MV-4-11 (cell line): ENCODE measurements around the gene HLA-DQA2.
A peak's percentile ranks its signal among the peaks of the same experiment; 100 is the strongest.
"Not testable (repeated sequence)": the region's sequence is repeated elsewhere in the genome, so short reads cannot be mapped to it uniquely, and the experiment has no call there.

Experiments
- DNase-seq: peaks from one replicate; lab custom pipeline; 2025; lab: John Stamatoyannopoulos, UW

The HLA-DQA2 gene

GRCh38 chr6:32741031-32741960, at the start of gene HLA-DQA2:
Gene HLA-DQA2 (plus strand): TSS chr6:32741391. CDS start chr6:32741444, 53 bp downstream.
- no peak for DNase-seq

- DNase-seq, result peak; percentile 44
Observed at GRCh38 chr6:32692019-32692418, 49.2 kb upstream of the HLA-DQA2 start.

GRCh38 chr6:32697031-32697430, 44.2 kb upstream of the HLA-DQA2 start:
- DNase-seq, result peak; percentile 26

- DNase-seq, result peak; percentile 38
Observed at GRCh38 chr6:32700391-32701040, 40.7 kb upstream of the HLA-DQA2 start.

DNA sequence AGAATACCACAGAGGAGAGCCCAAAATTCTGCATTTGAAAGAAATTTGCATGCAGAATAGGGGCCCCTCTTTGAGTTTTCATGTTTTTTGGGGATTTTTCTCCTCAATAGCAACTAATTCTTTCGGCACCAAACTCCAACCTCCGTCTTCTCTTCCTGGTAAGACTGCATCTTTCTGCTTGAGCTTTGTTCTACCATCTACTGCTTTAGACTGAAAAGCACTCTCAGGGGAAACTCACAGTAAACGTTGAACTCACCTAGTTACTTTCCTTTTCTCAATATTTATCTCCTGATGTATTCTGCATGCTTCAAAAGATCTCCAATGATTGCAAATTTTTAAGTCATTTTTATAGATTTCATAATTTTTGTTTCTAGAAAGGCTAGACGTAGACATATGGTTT, 37.8 kb upstream of the HLA-DQA2 start:
- no peak for DNase-seq

DNA sequence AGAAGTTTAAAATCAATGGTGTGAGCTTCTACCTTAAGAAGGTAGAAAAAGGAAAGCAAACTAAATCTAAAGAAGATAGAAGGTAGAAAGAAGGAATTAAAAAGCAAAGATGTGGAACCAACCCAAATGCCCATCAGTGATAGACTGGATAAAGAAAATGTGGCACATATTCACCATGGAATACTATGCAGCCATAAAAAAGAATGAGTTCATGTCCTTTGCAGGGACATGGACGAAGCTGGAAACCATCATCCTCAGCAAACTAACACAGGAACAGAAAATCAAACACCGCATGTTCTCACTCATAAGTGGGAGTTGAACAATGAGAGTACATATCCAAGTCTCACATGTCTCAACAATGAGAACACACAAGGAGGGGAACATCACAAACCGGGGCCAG, 36.0 kb upstream of the HLA-DQA2 start:
- not testable (repeated sequence) for DNase-seq

GRCh38 chr6:32709625-32710024, 31.6 kb upstream of the HLA-DQA2 start:
- DNase-seq, result no peak

DNA sequence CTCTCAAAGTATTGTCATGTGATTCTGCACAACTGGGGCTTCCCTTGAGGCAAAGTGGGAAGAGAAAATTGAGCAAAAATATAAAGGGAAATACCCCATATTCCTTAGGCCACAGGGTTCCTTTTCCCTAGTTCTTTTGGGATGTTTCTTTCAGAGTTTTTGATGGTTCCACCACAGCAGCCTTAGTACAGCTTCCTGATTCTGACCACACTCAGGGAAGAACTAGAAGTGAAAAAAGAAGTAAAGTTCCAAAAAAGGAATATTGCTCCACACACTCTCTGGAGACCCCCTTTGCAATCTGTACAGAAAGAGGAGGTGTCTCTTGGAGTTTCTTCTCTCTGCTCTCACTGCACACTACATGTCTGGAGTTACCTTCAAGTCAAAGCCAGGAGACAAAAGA, 27.9 kb upstream of the HLA-DQA2 start:
- DNase-seq, result peak; percentile 38

DNA sequence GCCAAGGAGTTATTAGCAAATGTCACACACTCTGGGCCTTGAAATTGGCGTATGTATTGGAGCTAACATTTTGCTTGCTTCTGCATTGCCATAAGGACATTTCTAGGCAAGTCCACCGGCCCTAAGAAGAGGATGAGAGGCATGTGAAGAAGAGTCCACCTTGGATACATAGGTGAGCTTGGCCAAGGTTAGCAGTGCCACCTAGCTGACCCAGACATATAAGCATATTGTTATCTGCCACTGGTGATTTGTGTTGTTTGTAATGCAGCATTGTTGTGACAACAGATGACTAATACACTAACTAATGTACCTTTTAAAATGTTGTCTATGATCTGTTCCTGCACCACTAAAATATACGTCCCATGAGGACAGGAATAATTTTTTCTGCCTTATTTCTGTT, 24.8 kb upstream of the HLA-DQA2 start:
- DNase-seq, result no peak

DNA sequence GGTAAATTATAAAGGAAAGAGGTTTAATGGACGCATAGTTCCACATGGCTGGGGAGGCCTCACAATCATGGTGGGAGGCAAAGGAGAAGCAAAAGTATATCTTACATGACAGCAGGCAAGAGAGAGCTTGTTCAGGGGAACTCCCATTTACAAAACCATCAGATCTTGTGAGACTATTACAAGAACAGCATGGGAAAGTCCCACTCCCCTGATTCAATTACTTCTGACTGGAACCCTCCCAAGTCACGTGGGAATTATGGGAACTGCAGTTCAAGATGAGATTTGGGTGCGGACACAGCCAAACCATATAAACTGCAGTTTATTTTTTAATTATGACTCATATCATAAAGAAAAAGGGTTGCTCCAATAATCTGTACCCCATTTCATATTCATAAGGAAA, 22.3 kb upstream of the HLA-DQA2 start:
- no peak for DNase-seq

GRCh38 chr6:32738126-32738525, 3.1 kb upstream of the HLA-DQA2 start:
- no peak for DNase-seq

DNA sequence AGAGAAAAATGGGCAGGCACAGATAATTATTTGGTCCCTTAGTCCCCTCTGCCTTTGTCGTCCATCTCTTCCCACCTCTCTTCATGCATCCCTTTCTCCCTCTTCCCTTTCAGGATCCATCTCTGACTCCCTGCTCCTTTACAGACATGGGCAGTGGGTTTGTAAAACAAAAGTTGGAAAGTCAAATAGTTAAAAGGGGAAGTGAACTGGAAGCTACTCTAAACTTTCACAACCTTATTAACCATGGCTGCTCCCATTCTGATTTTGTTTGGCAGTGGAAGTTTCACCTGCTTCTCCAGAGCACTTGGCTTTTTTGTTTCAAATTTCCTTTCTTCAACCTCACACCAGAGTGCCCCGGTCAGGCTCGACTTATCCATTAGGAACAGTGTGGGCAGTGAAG, 1.2 kb downstream of the HLA-DQA2 start:
- no peak for DNase-seq

DNA sequence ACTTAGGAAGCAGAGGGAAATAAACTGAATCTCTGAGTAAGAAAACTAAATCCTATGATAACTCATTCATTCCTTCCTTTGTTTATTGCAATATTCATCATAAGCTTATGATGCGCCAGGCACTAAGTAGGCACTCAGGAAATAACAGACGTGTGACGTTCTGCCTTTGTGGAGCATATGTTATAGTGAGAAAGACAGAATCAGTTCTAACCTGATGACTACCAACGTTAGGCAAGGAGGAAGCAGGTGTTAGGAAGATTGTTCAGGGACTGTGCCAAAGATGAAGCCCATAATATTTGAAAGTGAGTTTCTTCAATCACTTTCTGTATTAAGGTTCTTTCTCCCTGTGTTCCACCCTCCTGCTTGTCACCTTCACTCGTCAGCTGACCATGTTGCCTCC, 3.6 kb downstream of the HLA-DQA2 start:
- no peak for DNase-seq

DNA sequence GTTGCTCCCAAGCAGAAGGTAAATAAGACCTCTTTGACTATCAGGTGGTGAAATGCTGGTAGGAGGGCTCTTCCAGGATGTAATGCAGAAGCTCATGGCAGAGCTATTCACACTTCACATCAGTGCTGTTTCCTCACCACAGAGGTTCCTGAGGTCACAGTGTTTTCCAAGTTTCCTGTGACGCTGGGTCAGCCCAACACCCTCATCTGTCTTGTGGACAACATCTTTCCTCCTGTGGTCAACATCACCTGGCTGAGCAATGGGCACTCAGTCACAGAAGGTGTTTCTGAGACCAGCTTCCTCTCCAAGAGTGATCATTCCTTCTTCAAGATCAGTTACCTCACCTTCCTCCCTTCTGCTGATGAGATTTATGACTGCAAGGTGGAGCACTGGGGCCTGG, 4.5 kb downstream of the HLA-DQA2 start:
- DNase-seq, result not testable (repeated sequence)

- no peak for DNase-seq
Observed at GRCh38 chr6:32752580-32752979, 11.4 kb downstream of the HLA-DQA2 start.

GRCh38 chr6:32759669-32760068, 18.5 kb downstream of the HLA-DQA2 start:
- DNase-seq, result no peak

- DNase-seq, result no peak
Observed at GRCh38 chr6:32761072-32761471, 19.9 kb downstream of the HLA-DQA2 start.

DNA sequence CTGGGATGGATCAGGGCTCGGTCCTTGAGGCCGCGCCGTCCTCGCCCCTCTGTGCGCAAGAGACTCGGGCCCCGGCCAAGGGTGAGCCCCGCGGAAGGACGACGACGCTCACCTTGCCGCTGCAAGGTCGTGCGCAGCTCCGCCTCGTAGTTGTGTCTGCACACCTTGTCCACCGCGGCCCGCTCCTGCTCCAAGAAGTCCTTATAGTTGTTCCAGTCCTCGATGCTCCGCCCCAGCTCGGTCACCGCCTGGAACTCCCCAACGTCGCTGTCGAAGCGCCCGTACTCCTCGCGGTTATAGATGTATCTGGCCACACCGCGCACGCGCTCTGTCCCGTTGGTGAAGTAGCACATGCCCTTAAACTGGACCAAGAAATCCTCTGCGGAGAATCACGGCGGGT, 20.4 kb downstream of the HLA-DQA2 start:
- no peak for DNase-seq

DNA sequence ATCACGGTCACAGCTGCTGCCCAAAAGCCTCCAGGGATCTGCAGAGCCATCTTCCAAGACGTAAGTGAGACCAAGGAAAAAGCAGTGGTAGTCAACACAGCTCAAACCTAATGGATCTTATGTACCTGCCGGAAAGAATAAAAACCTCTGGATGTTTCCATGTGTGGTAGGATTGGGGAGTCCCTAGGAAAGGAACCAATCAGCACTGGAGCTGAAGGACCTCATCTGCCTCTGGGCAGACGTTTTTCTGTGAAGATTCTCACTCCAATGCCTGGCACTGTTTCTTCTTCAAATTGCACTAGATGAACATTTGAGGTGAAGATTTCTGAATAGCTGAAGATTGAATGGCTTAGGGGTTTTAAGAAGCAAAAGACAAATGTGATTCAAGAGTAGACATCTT, 22.2 kb downstream of the HLA-DQA2 start, which contains the start of gene HLA-DQB2:
Gene HLA-DQB2 (minus strand): TSS at position 112 of the 400 bp plus-strand sequence. CDS start 62 bp downstream, at position 50.
- no peak for DNase-seq

DNA sequence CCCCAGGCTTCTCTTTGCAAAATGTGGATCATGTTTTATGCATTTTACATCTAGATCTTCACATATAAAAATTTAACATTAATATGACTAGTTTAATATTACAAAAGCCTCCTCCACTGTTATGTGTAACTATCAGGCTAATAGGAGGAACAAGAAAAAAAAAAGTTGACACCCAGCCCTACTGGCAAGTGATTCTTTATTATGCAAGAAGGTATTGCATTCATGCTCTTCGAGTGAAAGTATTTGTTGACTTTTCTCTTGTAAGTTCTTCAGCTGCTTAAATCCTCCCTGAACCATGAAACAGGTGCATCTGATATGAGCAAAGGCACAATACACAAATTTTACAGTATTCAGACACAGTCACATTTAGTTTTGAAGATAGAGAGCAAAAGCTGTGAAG, 22.9 kb downstream of the HLA-DQA2 start:
- DNase-seq, result no peak

GRCh38 chr6:32772656-32773055, 31.5 kb downstream of the HLA-DQA2 start:
- no peak for DNase-seq

DNA sequence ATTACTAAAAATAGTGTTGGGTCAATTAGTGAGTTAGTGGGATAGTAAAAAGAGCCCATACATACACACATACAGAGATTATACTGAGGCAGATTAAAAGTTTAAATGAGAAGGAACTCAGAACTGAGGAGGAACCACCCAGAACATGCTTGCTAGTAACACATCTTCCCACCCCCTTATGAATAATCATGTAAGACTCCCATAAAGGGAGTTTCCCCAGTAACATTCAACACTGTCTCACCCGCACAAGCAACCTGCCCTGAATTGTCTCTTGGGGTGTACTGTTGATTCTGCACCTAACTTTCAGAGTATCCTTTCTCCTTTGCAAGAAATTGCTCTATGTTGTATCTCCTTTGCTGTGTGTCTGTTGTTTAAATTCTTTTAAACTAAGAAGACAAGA, 33.2 kb downstream of the HLA-DQA2 start:
- no peak for DNase-seq

- DNase-seq, result no peak
Observed at GRCh38 chr6:32775071-32775470, 33.9 kb downstream of the HLA-DQA2 start.
